ENCODE results near the gene TRIM26.

The TRIM26 gene

GRCh38 chr6:30154061-30154460 lies 59.1 kb downstream of the TRIM26 start:
- DNase-seq (ENCODE audit: low read depth), result no peak
- TF ChIP-seq CTCF (IDR thresholded peaks at IDR 0.05; ENCODE audit: insufficient read depth, low read depth, low read length, missing control alignments), result no peak
- H3K4me3 ChIP-seq (ENCODE audit: low read depth, low read length), result no peak overlapping the region

GRCh38 chr6:30152910-30153610 lies 60.1 kb downstream of the TRIM26 start:
- no peak for TF ChIP-seq CTCF (IDR thresholded peaks at IDR 0.05; ENCODE audit: insufficient read depth, low read depth, low read length, missing control alignments)
- DNase-seq (ENCODE audit: low read depth), result no peak
- H3K4me3 ChIP-seq (ENCODE audit: low read depth, low read length), result no peak overlapping the region

- DNase-seq (ENCODE audit: low read depth), result no peak
Observed at GRCh38 chr6:30152016-30152673, 61.1 kb downstream of the TRIM26 start.

GRCh38 chr6:30151580-30151979 lies 61.6 kb downstream of the TRIM26 start:
- no peak for DNase-seq (ENCODE audit: low read depth)
- H3K4me3 ChIP-seq (ENCODE audit: low read depth, low read length), result no peak overlapping the region
- no peak for TF ChIP-seq CTCF (IDR thresholded peaks at IDR 0.05; ENCODE audit: insufficient read depth, low read depth, low read length, missing control alignments)

More at GRCh38 chr6:30152016-30152673, 61.1 kb downstream of the TRIM26 start:
- TF ChIP-seq CTCF (IDR thresholded peaks at IDR 0.05; ENCODE audit: insufficient read depth, low read depth, low read length, missing control alignments), result no peak
- no peak overlapping the region for H3K4me3 ChIP-seq (ENCODE audit: low read depth, low read length)

GRCh38 chr6:30150671-30151395 lies 62.4 kb downstream of the TRIM26 start:
- no peak for DNase-seq (ENCODE audit: low read depth)
- TF ChIP-seq CTCF (IDR thresholded peaks at IDR 0.05; ENCODE audit: insufficient read depth, low read depth, low read length, missing control alignments), result no peak
- no peak overlapping the region for H3K4me3 ChIP-seq (ENCODE audit: low read depth, low read length)

- no peak overlapping the region for H3K4me3 ChIP-seq (ENCODE audit: low read depth, low read length)
- no peak for DNase-seq (ENCODE audit: low read depth)
- no peak for TF ChIP-seq CTCF (IDR thresholded peaks at IDR 0.05; ENCODE audit: insufficient read depth, low read depth, low read length, missing control alignments)
Observed at GRCh38 chr6:30149858-30150550, 63.2 kb downstream of the TRIM26 start.

All from GM12865 (cell line).